ENCODE results near the gene PALMD.

Gene PALMD

DNA sequence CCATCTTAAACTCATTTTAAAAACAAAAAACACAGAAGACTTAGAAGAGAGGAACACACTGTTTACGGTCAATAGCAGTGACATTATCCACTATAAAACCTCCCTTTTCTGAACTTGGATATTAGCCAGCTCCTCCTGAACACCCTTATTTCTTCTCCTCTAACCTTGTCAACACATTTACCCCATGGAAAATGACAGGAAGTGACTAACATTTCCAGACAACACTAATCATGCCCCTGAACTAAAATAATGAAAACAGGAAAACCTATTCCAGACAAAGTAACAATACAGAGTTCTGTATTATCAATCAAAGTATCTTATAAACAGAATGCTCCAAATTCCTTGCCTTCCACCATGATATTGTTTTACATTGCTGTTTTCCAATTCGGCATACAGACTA is 45.3 kb downstream of the PALMD start:
- H3K27ac ChIP-seq, result no peak overlapping the region
- H3K9me3 ChIP-seq (ENCODE audit: severe bottlenecking), result no peaks in the 10 kb centered on the region
- H3K36me3 ChIP-seq, result no peaks in the 10 kb centered on the region
- TF ChIP-seq, protein P1, sequence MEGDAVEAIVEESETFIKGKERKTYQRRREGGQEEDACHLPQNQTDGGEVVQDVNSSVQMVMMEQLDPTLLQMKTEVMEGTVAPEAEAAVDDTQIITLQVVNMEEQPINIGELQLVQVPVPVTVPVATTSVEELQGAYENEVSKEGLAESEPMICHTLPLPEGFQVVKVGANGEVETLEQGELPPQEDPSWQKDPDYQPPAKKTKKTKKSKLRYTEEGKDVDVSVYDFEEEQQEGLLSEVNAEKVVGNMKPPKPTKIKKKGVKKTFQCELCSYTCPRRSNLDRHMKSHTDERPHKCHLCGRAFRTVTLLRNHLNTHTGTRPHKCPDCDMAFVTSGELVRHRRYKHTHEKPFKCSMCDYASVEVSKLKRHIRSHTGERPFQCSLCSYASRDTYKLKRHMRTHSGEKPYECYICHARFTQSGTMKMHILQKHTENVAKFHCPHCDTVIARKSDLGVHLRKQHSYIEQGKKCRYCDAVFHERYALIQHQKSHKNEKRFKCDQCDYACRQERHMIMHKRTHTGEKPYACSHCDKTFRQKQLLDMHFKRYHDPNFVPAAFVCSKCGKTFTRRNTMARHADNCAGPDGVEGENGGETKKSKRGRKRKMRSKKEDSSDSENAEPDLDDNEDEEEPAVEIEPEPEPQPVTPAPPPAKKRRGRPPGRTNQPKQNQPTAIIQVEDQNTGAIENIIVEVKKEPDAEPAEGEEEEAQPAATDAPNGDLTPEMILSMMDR (IDR thresholded peaks at IDR 0.05; ENCODE audit: low read depth, low read length), result no peak
- H3K27me3 ChIP-seq (ENCODE audit: insufficient read depth, low read depth, severe bottlenecking), result no peaks in the 10 kb centered on the region
- H3K4me3 ChIP-seq (ENCODE audit: low read depth, low read length), result no peak overlapping the region
- no peak for DNase-seq

DNA sequence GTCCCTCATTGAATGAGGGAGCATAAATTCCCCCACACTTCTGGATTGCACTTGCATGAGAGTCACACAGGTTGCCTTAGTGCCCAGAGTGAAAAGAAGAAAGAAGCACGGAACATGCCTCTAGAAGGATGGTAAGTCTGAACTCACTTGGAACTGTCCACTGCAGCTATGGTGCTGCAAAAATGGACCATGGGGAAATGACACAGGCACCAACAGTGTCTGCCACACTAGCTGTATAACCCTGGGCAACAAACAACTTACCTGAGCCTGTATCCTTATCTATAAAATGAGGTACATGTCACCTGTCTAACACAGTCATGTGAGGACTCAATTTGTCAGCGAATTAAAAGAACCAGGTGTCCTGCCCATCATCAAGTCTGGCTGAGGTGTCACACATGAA is 50.7 kb downstream of the PALMD start:
- no peak for DNase-seq
- H3K9me3 ChIP-seq (ENCODE audit: severe bottlenecking), result no peaks in the 10 kb centered on the region
- H3K36me3 ChIP-seq, result no peaks in the 10 kb centered on the region
- no peaks in the 10 kb centered on the region for H3K27me3 ChIP-seq (ENCODE audit: insufficient read depth, low read depth, severe bottlenecking)
- no peak overlapping the region for H3K4me3 ChIP-seq (ENCODE audit: low read depth, low read length)
- no peak overlapping the region for H3K27ac ChIP-seq
- TF ChIP-seq, protein P1 (IDR thresholded peaks at IDR 0.05; ENCODE audit: low read depth, low read length), result no peak

DNA sequence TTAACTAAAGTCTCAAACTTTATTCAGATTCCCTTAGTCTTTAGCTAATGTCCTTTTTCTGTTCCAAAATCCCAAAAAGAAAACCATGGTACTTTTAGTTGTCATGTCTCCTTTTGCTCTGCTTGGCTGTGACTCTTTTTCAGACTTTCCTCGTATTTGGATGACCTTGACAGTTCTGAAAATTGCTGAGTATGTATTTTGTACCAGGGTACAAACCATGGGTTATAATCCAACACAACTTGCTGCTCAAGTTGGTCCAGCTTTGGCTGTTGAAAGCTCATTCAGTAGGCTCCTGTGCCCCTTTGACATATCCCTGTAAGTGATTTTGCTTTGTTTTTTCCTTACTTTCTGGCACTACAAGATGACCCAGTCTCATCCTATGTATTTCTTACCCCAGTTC is 51.7 kb downstream of the PALMD start:
- no peak overlapping the region for H3K4me3 ChIP-seq (ENCODE audit: low read depth, low read length)
- TF ChIP-seq, protein P1 (IDR thresholded peaks at IDR 0.05; ENCODE audit: low read depth, low read length), result no peak

DNA sequence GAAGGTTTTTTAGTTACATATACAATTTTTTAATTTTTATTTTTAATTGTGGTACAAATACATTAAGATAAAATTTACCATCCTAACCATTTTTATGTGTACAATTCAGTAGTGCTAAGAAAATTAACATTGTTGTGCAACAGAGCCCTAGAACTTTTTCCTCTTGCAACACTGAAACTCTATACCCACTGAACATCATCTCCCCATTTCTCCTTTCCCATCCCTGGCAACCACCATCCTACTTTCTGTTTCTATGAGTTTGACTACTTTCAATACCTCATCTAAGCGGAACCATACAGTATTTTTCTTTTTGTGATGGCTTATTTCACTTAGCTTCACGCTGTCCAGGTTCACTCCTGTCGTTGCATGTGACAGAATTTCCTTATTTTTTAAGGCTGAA is 54.1 kb downstream of the PALMD start:
- Histone ChIP-seq H3K4me3 (ENCODE audit: low read depth, low read length) (no peak overlapping the region), H3K36me3 (no peaks in the 10 kb centered on the region), H3K27ac (no peak overlapping the region), H3K27me3 (ENCODE audit: insufficient read depth, low read depth, severe bottlenecking) (no peaks in the 10 kb centered on the region), H3K9me3 (ENCODE audit: severe bottlenecking) (no peaks in the 10 kb centered on the region)
- TF ChIP-seq, protein P1 (IDR thresholded peaks at IDR 0.05; ENCODE audit: low read depth, low read length), result no peak
- no peak for DNase-seq

More for the DNA sequence above, 51.7 kb downstream of the PALMD start:
- Histone ChIP-seq H3K36me3 (no peaks in the 10 kb centered on the region), H3K27ac (no peak overlapping the region), H3K9me3 (ENCODE audit: severe bottlenecking) (no peaks in the 10 kb centered on the region), H3K27me3 (ENCODE audit: insufficient read depth, low read depth, severe bottlenecking) (no peaks in the 10 kb centered on the region)
- DNase-seq, result no peak

DNA sequence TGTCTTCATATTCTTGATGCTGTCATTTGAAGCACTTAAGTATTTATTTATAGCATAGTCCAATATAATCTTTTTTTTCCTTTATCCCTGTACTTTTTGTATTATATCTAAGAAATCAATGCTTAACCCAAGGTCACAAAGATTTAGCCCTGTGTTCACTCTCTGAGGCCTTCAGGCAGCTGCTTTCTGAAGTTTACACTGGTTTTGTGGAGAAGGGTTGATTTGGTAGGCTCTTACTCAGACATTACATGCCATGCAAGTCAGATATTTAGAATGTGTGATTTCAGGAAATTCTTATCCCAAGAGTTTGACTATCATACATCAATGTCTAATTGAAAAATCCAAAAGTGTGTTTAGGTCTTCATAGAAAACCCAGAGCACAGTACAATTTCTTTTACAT is 56.3 kb downstream of the PALMD start:
- DNase-seq, result no peak
- no peaks in the 10 kb centered on the region for H3K27me3 ChIP-seq (ENCODE audit: insufficient read depth, low read depth, severe bottlenecking)

DNA sequence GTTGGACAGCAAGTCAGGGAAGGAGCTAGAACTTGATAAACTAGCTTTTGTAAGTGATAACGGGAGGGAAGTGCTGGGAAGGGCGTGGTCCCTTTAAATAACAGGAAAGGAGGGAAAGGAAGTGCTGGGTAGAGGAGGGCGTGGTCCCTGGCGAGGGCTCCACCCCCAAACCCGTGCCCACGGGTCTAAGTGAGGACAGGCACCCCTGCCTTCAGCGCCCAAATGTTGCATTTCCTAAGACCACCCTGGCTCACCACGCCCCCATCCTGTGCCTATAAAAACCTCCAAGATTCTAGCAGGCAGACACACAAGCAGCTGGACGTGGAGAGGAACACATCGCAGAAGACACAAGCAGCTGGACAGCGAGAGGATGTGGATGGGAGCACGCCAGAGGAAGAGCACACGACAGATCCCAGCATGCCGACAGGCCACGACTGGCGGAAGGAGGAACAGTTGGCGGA is 58.5 kb downstream of the PALMD start:
- DNase-seq, result no peak
- H3K27ac ChIP-seq, result no peak overlapping the region
- no peaks in the 10 kb centered on the region for H3K36me3 ChIP-seq
- no peaks in the 10 kb centered on the region for H3K27me3 ChIP-seq (ENCODE audit: insufficient read depth, low read depth, severe bottlenecking)
- H3K4me3 ChIP-seq (ENCODE audit: low read depth, low read length), result no peak overlapping the region
- no peaks in the 10 kb centered on the region for H3K9me3 ChIP-seq (ENCODE audit: severe bottlenecking)
- TF ChIP-seq, protein P1 (IDR thresholded peaks at IDR 0.05; ENCODE audit: low read depth, low read length), result no peak

More for the DNA sequence above, 56.3 kb downstream of the PALMD start:
- H3K4me3 ChIP-seq (ENCODE audit: low read depth, low read length), result no peak overlapping the region
- TF ChIP-seq, protein P1 (IDR thresholded peaks at IDR 0.05; ENCODE audit: low read depth, low read length), result no peak
- no peak overlapping the region for H3K27ac ChIP-seq
- H3K36me3 ChIP-seq, result no peaks in the 10 kb centered on the region
- H3K9me3 ChIP-seq (ENCODE audit: severe bottlenecking), result no peaks in the 10 kb centered on the region
